HG02852 (cell line): ENCODE results near the gene FBXL13.
"Not testable (repeated sequence)": the region's sequence is repeated elsewhere in the genome, so short reads cannot be mapped to it uniquely, and the experiment has no call there.

Source experiments
- ATAC-seq: cut with Tn5 transposase; IDR thresholded peaks from one replicate; pipeline ENCODE4 v1.9.1; 2021; ENCODE audit warnings: mild to moderate bottlenecking, moderate library complexity; ENCODE audit not compliant: unreplicated experiment

FBXL13 gene

GRCh38 chr7:102903576-102903975, 171.0 kb downstream of the FBXL13 start:
- not testable (repeated sequence) for ATAC-seq

- ATAC-seq, result not testable (repeated sequence)
Measured at GRCh38 chr7:102902052-102902451, 172.5 kb downstream of the FBXL13 start.

GRCh38 chr7:102898532-102898859, 176.1 kb downstream of the FBXL13 start:
- ATAC-seq, result no peak

GRCh38 chr7:102897856-102898531, 176.6 kb downstream of the FBXL13 start:
- ATAC-seq, result no peak

- no peak for ATAC-seq
Measured at GRCh38 chr7:102897211-102897631, 177.4 kb downstream of the FBXL13 start.

GRCh38 chr7:102896585-102896984, 178.0 kb downstream of the FBXL13 start:
- ATAC-seq, result no peak

- no peak for ATAC-seq
Measured at GRCh38 chr7:102895602-102896001, 179.0 kb downstream of the FBXL13 start.

GRCh38 chr7:102892631-102893278, 181.8 kb downstream of the FBXL13 start:
- no peak for ATAC-seq

- no peak for ATAC-seq
Measured at GRCh38 chr7:102891693-102892261, 182.8 kb downstream of the FBXL13 start.

GRCh38 chr7:102890971-102891692, 183.5 kb downstream of the FBXL13 start:
- ATAC-seq, result no peak

GRCh38 chr7:102890292-102890970, 184.2 kb downstream of the FBXL13 start:
- ATAC-seq, result no peak

GRCh38 chr7:102889851-102890250, 184.7 kb downstream of the FBXL13 start:
- no peak for ATAC-seq

- ATAC-seq, result no peak
Measured at GRCh38 chr7:102888561-102889233, 185.9 kb downstream of the FBXL13 start.

GRCh38 chr7:102883098-102883860, 191.3 kb downstream of the FBXL13 start:
- ATAC-seq, result no peak

GRCh38 chr7:102875700-102876295, 198.8 kb downstream of the FBXL13 start:
- ATAC-seq, result no peak

GRCh38 chr7:102874966-102875365, 199.6 kb downstream of the FBXL13 start:
- no peak for ATAC-seq

- peak; percentile 98 for ATAC-seq
Measured at GRCh38 chr7:102874166-102874829, 200.3 kb downstream of the FBXL13 start.

GRCh38 chr7:102873470-102874165, 201.0 kb downstream of the FBXL13 start:
- peak; percentile 21 for ATAC-seq
